ENCODE results near the gene RAB40AL. TPM values are rescaled to one million over a fixed set of nuclear protein-coding genes. Genes with fewer than 3 reads are reported as not detected.

Gene RAB40AL
- total and polyA plus RNA-seq, 2 of the 8 experiments (the other 6 are each of a cell fraction or from before 2014, with no cell fraction given) = 0.27 to 0.30 TPM

- Histone ChIP-seq H4K20me1 (replicated peaks in 1 of 2; ENCODE audit: control insufficient read depth in 1 of 2, insufficient read depth in 2 of 2, low read length in 2 of 2) (no peaks in the 10 kb centered on the region), H2BK20ac (ENCODE audit: low read length) (no peak overlapping the region), H3K23ac (ENCODE audit: insufficient read length) (no peak overlapping the region), H2BK12ac (ENCODE audit: low read depth, low read length) (no peak overlapping the region), H2BK5ac (ENCODE audit: low read depth, low read length) (no peak overlapping the region), H2AK5ac (ENCODE audit: low read depth, low read length) (no peak overlapping the region), H4K91ac (replicated peaks; ENCODE audit: insufficient read length, low read length) (no peak overlapping the region), H4K8ac (ENCODE audit: extremely low read depth, insufficient read depth, low read length) (no peak overlapping the region), H3K27ac (ENCODE audit: low read depth, low read length) (no peak overlapping the region), H3K79me2 (ENCODE audit: control insufficient read depth in 1 of 2, insufficient read depth in 2 of 2, low read length in 2 of 2) (no peaks in the 10 kb centered on the region), H3K56ac (replicated peaks; ENCODE audit: insufficient read length, low read depth, low read length) (no peak overlapping the region), H3K9me3 (ENCODE audit: insufficient read depth in 2 of 2, low read depth in 1 of 2, low read length in 1 of 2) (peaks cover 0 to 3% of the 10 kb centered on the region in 2 experiments; a peak in 1 of 4 replicates), H3K27me3 (replicated peaks in 1 of 4; ENCODE audit: control insufficient read depth in 3 of 4, extremely low read depth in 1 of 4, insufficient read depth in 3 of 4, low read length in 3 of 4) (no peaks in the 10 kb centered on the region), H3K4me1 (replicated peaks in 1 of 4; ENCODE audit: control insufficient read depth in 3 of 4, insufficient read depth in 4 of 4, low read length in 3 of 4) (no peaks in the 10 kb centered on the region), H3K4me2 (ENCODE audit: insufficient read depth in 1 of 2, low read depth in 2 of 2, low read length in 2 of 2) (no peak overlapping the region), H3K23me2 (ENCODE audit: low read depth, low read length) (no peaks in the 10 kb centered on the region), H4K5ac (ENCODE audit: insufficient read length, low read depth, low read length) (no peak overlapping the region), H3K9ac (replicated peaks in 1 of 4; ENCODE audit: extremely low read depth in 1 of 4, low read depth in 3 of 4, low read length in 3 of 4) (no peak overlapping the region), H3K79me1 (ENCODE audit: low read depth, low read length) (no peaks in the 10 kb centered on the region), H3K18ac (ENCODE audit: extremely low read depth, low read length) (no peak overlapping the region), H2BK15ac (ENCODE audit: low read length) (no peak overlapping the region), H3K4ac (replicated peaks; ENCODE audit: insufficient read length, low read depth, low read length) (no peak overlapping the region), H3K14ac (ENCODE audit: insufficient read length) (no peak overlapping the region), H3K4me3 (ENCODE audit: extremely low read depth in 1 of 4, insufficient read depth in 2 of 4, low read depth in 3 of 4, low read length in 4 of 4) (no peak overlapping the region), H2AFZ (ENCODE audit: low read length) (no peak overlapping the region), H2BK120ac (replicated peaks; ENCODE audit: low read depth, low read length) (no peak overlapping the region), H3K36me3 (ENCODE audit: control insufficient read depth in 2 of 4, insufficient read depth in 4 of 4, low read length in 3 of 4) (no peaks in the 10 kb centered on the region)
- DNase-seq (ENCODE audit: low read depth in 1 of 2, low spot score in 2 of 2) = no peak
- POLR2A ChIA-PET (ENCODE audit: partially characterized antibody) = no interaction called here
- no peak for FAIRE-seq
- CTCF ChIA-PET (ENCODE audit: partially characterized antibody) = no interaction called here
- 91% methylated on average over 2 of the region's 2 CpGs; no CpG with 5 or more reads in 1 of the 2 experiments for WGBS, 2 experiments (ENCODE audit: extremely low coverage in 1 of 2, insufficient coverage in 1 of 2, insufficient read length in 1 of 2, insufficient replicate concordance in 2 of 2, low coverage in 1 of 2, low lambda C conversion rate in 2 of 2, missing lambda C conversion rate in 1 of 2)
- TF ChIP-seq SIRT6 (IDR thresholded peaks at IDR 0.05; ENCODE audit: low read length) = no peak
- no peak for TF ChIP-seq RAD21 (IDR thresholded peaks at IDR 0.05 in 1 of 2, conservative IDR thresholded peaks at IDR 0.05 in 1 of 2; ENCODE audit: low read depth in 2 of 2, low read length in 2 of 2)
- TF ChIP-seq ZNF274 (IDR thresholded peaks at IDR 0.05; ENCODE audit: borderline replicate concordance, extremely low read depth, low read length) = no peak
- TF ChIP-seq EP300 (IDR thresholded peaks at IDR 0.05; ENCODE audit: borderline replicate concordance in 1 of 2, low read depth in 2 of 2, low read length in 2 of 2) = no peak
- TF ChIP-seq RNF2 (IDR thresholded peaks at IDR 0.05; ENCODE audit: borderline replicate concordance, low read depth, low read length, missing control alignments, poor library complexity, severe bottlenecking) = no peak
- TF ChIP-seq GTF2F1 (IDR thresholded peaks at IDR 0.05; ENCODE audit: borderline replicate concordance, low read depth, low read length) = no peak
- TF ChIP-seq HDAC6 (IDR thresholded peaks at IDR 0.05; ENCODE audit: low read depth, low read length) = no peak
- TF ChIP-seq EZH2 (IDR thresholded peaks at IDR 0.05; ENCODE audit: low read depth, low read length, severe bottlenecking) = no peak
- TF ChIP-seq GABPA (IDR thresholded peaks at IDR 0.05; ENCODE audit: borderline replicate concordance, insufficient read depth, low read length) = no peak
- TF ChIP-seq, protein P1, sequence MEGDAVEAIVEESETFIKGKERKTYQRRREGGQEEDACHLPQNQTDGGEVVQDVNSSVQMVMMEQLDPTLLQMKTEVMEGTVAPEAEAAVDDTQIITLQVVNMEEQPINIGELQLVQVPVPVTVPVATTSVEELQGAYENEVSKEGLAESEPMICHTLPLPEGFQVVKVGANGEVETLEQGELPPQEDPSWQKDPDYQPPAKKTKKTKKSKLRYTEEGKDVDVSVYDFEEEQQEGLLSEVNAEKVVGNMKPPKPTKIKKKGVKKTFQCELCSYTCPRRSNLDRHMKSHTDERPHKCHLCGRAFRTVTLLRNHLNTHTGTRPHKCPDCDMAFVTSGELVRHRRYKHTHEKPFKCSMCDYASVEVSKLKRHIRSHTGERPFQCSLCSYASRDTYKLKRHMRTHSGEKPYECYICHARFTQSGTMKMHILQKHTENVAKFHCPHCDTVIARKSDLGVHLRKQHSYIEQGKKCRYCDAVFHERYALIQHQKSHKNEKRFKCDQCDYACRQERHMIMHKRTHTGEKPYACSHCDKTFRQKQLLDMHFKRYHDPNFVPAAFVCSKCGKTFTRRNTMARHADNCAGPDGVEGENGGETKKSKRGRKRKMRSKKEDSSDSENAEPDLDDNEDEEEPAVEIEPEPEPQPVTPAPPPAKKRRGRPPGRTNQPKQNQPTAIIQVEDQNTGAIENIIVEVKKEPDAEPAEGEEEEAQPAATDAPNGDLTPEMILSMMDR (IDR thresholded peaks at IDR 0.05; ENCODE audit: control extremely low read depth in 1 of 3, insufficient read depth in 1 of 3, low read depth in 1 of 3, low read length in 3 of 3) = no peak
- TF ChIP-seq BCL11A (IDR thresholded peaks at IDR 0.05; ENCODE audit: low read depth in 2 of 2, low read length in 2 of 2) = no peak
Observed at GRCh38 chrX:102975016-102975415, 37.9 kb downstream of the RAB40AL start.

Data from H1 (cell line).